ENCODE data around the gene OARD1. TPM values are rescaled to one million over a fixed set of nuclear protein-coding genes. Genes with fewer than 3 reads are reported as not detected.
"Not testable (repeated sequence)": the region's sequence is repeated elsewhere in the genome, so short reads cannot be mapped to it uniquely, and the experiment has no call there.

The OARD1 gene
- polyA plus RNA-seq, 1 donor = 19.1 TPM

DNA sequence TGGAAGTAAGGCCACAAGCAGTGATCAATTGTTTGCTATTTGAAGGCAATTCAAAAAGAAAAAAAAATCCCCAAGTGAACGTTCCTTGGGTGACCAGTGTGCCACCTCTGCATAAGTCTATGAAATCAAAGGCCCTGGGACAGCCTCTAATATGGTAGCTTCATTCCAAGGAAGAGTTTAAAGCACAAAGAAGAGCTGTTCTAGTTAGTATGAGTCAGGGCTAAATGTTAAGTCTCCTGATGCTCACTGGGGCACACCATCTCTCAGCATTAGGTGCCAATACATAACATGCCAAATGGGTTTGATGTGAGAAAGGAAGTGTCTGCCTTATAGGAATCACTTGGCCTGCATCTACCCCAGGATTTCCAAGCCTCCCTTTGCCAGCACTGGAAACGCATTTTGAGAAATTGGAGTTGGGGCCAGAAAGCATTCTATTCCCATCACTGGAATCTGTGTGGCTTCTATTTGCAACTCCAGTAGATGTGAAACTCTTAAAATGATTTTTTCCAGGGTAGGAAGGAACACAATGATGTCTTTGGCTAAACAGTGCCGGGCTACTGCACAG is 46.1 kb downstream of the OARD1 start:
- no peak for DNase-seq

GRCh38 chr6:41023114-41023513 is 49.0 kb downstream of the OARD1 start:
- no peak for DNase-seq

DNA sequence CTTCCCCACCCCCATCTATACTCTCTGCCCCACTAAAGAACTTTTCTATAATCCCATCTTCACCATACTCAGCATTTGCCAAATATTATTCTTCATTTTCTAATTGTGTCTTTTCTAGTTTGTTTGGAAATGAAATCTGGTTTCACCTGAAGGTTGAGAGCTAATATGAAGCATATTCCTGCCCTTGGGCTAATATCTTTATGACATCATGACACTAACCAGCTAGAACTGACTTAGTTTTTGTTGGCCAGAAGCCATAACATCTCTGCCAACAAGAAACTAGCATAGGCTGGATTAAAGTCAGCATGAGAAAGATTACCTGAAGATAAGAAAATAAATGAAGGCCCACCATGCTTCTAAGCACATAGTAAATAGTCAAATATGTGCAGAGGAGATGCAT is 49.9 kb downstream of the OARD1 start:
- no peak for DNase-seq

GRCh38 chr6:41021832-41022231 is 50.3 kb downstream of the OARD1 start:
- DNase-seq = no peak

DNA sequence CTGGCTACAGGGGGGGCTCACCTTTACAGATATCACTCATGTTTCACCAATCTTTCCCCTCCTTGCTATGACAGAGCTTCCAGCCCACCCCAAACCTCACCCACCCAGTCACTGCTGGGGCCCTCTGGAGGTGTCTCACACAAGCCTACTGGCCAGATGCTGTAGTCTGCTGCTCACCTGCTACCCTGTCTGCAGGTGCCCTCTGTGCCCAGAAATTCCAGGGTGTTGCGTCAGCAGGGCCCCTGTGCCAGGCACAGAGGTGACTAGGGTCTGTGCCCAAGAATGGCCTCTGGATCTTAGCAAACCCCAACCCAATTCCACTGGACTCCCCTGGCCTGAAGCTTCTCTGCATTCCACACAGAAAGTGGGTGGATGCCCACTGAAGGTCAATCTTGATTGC is 54.5 kb downstream of the OARD1 start:
- DNase-seq = no peak

GRCh38 chr6:41015860-41016259 is 56.3 kb downstream of the OARD1 start:
- not testable (repeated sequence) for DNase-seq

- no peak for DNase-seq
Measured at GRCh38 chr6:41014780-41015179, 57.4 kb downstream of the OARD1 start.

Other genes with a start within 250 kb of the OARD1 start
- gene UNC5CL, start 33.1 kb downstream of the OARD1 start, polyA plus RNA-seq (ENCODE audit: insufficient read length) = 4.1 TPM
- 0.93 TPM for gene TSPO2, start 29.9 kb downstream of the OARD1 start, polyA plus RNA-seq (ENCODE audit: insufficient read length)
- gene APOBEC2, start 19.2 kb downstream of the OARD1 start, polyA plus RNA-seq (ENCODE audit: insufficient read length) = 433 TPM
- gene NFYA, start 618 bp upstream of the OARD1 start, polyA plus RNA-seq (ENCODE audit: insufficient read length) = 26.7 TPM
- gene TREML1, start 82.0 kb upstream of the OARD1 start, polyA plus RNA-seq (ENCODE audit: insufficient read length) = 0.39 TPM
- 8.4 TPM for gene TREM2, start 90.8 kb upstream of the OARD1 start, polyA plus RNA-seq (ENCODE audit: insufficient read length)
- gene TREML2, start 128.8 kb upstream of the OARD1 start, polyA plus RNA-seq (ENCODE audit: insufficient read length) = 0.08 TPM
- gene TREML4, start 156.0 kb upstream of the OARD1 start, polyA plus RNA-seq (ENCODE audit: insufficient read length) = not detected
- 0.46 TPM for gene TREM1, start 214.3 kb upstream of the OARD1 start, polyA plus RNA-seq (ENCODE audit: insufficient read length)